MM.1S (cell line): ENCODE data around the gene VNN1.

Source experiments
- EZH2 ChIP-seq: fragments of 300-600 bp; sonication (generic); optimal IDR thresholded peaks from 2 replicates; pipeline ENCODE3; 2017; ENCODE audit warnings: low read depth, mild to moderate bottlenecking, antibody characterized with exemption, low read length, mixed read lengths
- TF ChIP-seq, protein P1 (sequence below): fragments of 300-600 bp; sonication (generic); IDR thresholded peaks from 2 replicates; pipeline ENCODE4 v1.5.1; 2016; ENCODE audit warnings: antibody characterized with exemption, low read length, mixed read lengths

DNA sequence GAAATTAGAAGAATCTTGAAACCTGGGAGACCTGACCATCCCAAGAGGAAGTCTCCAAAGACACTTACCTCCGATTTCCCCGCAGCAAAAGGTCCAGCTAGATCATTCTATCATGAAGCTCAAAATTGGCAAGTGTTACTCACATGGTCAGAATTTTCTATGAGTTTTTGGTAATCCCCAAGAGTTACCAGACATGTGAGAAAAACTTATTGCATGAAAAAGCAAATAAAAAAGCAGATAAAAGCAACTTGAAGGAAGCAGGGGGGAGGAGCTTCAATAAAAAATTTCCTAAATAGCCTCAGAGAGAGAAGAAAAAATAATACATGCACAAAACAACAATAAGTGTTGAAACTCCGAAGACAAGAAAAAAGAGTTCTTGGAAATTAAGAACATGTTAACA, 27.3 kb downstream of the VNN1 start:
- TF ChIP-seq, protein P1, sequence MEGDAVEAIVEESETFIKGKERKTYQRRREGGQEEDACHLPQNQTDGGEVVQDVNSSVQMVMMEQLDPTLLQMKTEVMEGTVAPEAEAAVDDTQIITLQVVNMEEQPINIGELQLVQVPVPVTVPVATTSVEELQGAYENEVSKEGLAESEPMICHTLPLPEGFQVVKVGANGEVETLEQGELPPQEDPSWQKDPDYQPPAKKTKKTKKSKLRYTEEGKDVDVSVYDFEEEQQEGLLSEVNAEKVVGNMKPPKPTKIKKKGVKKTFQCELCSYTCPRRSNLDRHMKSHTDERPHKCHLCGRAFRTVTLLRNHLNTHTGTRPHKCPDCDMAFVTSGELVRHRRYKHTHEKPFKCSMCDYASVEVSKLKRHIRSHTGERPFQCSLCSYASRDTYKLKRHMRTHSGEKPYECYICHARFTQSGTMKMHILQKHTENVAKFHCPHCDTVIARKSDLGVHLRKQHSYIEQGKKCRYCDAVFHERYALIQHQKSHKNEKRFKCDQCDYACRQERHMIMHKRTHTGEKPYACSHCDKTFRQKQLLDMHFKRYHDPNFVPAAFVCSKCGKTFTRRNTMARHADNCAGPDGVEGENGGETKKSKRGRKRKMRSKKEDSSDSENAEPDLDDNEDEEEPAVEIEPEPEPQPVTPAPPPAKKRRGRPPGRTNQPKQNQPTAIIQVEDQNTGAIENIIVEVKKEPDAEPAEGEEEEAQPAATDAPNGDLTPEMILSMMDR = no peak
- no peak for TF ChIP-seq EZH2
